Astrocyte of the hippocampus (primary cell): Measurements from ENCODE around the gene PIK3C3.
"Not testable (repeated sequence)": the region's sequence is repeated elsewhere in the genome, so short reads cannot be mapped to it uniquely, and the experiment has no call there.

Experiments used
- DNase-seq: peaks from one replicate; pipeline ENCODE4 v3.0.0; 2011; ENCODE audit warnings: low read depth, low spot score

The PIK3C3 gene

GRCh38 chr18:42024131-42024530, 69.1 kb downstream of the PIK3C3 start:
- DNase-seq = no peak

DNA sequence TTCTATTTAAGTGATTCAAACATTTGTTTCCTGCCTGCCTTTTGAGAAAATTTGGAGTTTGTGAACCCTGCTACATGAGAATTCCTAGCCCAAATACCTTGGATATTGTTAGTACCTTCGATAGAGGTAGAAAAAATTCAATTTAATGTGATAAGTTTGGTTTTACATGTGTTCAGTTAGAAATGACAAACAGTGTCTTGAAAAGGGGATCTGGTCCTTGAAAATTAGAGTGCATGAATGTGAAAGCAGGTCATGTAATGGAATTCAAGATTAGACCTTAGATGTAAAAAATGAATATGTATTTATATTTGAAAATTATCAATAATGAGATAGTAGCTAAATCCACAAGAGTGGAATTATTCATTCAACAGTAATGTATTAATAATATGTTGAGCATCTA, 70.5 kb downstream of the PIK3C3 start:
- no peak for DNase-seq

DNA sequence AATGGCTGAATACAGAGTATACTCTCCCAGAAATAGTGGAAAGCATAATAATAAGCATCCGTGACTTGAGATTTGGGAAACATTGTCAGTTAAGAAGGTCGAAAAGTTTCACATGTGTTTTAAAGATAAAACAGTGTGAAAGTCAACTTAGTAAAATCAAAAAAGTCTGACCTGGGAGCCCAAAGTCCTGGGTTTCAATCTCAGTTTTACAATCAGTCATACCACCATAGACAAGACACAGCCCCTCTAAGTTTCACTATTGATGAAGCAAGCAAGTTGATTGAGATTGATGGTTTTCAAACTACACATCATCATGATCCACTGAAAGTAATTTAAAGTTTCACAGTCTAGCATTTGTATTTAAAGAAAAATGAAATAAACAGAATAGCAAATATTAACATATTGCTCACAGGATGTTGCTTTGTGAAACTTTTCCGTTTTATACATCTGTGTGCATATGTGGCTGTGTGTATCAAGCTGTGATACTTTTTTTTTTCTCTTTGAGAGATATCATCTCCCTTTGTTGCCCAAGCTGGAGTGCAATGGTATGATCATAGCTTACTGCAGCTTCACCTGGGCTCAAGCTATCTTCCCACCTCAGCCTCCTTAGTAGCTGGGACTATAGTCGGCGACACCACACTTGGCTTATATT, 71.1 kb downstream of the PIK3C3 start:
- no peak for DNase-seq

DNA sequence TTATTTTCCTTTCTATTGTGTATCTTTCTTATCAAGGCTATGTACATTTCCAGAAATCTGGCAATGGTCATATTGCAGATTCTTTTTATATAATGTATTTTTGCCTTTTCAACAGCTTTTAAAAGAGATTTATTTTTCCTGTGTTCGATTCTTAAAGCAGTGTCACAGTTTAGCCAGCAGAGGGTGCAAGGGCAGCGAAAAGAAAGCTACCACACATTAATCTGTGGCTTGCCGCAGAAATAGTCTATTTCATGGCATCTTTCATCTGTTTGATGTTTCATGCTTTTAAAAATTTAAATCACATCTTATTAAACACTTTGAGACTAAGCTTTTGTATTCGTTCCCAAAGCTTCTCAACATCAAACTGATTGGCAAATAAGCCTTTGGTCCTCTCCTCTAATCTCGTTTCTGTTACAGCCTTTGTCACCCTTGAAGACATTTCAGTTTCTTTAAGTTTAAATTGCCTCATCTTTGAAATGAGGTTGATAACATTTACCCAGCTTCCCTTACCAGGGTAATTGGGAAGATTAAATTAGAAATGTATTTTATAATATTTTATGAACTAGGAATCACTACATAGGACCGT, 73.3 kb downstream of the PIK3C3 start:
- peak; percentile 59 for DNase-seq

- DNase-seq = no peak
These were observed 74.1 kb downstream of the PIK3C3 start for GRCh38 chr18:42029092-42029491.

- peak; percentile 58 for DNase-seq
These were observed 75.7 kb downstream of the PIK3C3 start for GRCh38 chr18:42030586-42031182.

DNA sequence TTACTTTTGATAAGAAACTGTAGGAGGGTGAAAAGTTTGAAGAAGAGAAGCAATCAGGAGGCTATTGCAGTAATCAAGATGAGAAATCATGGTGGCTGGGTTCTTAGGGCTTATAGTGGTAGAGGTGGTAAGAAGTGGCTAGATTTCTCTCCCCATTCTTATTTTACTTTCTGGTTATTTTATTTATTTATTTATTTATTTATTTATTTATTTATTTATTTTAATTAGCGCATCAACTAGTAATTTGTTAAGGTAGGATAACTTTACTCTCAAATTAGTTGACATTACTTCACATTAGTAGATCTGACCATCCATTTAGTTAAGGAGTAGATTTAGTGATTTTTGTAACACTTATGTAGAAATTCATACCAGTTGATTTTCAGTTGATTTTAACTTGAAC, 77.4 kb downstream of the PIK3C3 start:
- no peak for DNase-seq

GRCh38 chr18:42033137-42033810, 78.2 kb downstream of the PIK3C3 start:
- DNase-seq = no peak

- peak; percentile 75 for DNase-seq
These were observed 83.9 kb downstream of the PIK3C3 start for GRCh38 chr18:42038936-42039335.

GRCh38 chr18:42039396-42039795, 84.4 kb downstream of the PIK3C3 start:
- no peak for DNase-seq

DNA sequence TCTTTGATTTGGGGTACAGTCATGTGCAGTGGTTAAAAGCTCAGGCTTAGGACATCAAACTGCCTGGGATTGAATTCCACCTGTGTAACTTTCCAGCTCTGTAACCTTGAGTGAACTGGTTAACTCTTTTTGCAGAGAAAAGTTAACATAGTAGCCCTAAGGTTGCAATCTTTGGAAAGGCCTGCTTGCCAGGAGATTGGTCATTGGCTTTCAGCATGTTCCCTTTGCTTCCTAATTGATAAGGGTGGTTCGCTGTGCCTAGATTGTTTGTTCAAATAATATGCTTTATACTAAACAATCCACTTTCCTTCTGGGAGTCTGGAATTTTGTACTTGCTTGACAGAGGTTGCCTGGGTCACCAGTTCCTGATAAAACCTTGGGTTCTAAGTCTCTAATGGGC, 86.8 kb downstream of the PIK3C3 start:
- DNase-seq = no peak

GRCh38 chr18:42045346-42045745, 90.3 kb downstream of the PIK3C3 start:
- no peak for DNase-seq

DNA sequence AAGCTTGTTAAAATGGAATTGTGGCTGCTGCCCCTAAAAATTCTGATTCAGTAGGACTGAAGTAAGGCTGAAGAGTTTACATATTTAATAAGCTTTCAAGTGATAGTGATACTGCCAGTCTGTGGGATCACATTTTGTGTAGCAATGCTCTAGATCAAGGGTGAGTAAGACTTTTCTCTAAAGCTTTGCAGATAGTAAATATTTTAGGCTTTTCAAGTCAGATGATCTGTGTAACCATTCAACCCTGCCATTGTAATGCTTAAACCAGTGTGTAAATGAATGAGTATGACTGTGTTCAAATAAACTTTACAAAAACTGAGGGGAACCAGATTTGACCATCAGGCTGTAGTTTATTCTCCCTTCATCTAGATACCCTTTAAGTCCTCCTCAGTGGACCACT, 92.7 kb downstream of the PIK3C3 start:
- no peak for DNase-seq

DNA sequence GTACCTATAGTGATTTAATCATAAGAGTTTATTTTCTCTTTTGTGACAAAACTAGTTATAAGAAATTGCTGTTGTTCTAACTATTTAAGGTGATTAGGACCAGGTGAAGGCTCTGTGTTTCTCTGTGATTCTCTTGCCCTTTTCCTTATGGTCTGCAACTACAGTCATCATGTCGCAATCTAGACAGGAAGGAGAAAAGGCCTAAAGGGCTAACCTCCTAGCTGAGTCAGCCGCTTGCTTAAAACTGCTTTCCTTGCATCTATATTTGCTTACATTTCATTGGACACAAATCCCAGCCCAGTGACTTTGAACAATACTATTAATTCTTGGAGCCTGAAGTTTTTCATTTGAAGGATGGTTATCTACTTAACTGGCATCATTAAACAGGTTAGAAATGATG, 93.1 kb downstream of the PIK3C3 start:
- peak; percentile 45 for DNase-seq

GRCh38 chr18:42049536-42049935, 94.5 kb downstream of the PIK3C3 start:
- not testable (repeated sequence) for DNase-seq

GRCh38 chr18:42051411-42051810, 96.4 kb downstream of the PIK3C3 start:
- no peak for DNase-seq

DNA sequence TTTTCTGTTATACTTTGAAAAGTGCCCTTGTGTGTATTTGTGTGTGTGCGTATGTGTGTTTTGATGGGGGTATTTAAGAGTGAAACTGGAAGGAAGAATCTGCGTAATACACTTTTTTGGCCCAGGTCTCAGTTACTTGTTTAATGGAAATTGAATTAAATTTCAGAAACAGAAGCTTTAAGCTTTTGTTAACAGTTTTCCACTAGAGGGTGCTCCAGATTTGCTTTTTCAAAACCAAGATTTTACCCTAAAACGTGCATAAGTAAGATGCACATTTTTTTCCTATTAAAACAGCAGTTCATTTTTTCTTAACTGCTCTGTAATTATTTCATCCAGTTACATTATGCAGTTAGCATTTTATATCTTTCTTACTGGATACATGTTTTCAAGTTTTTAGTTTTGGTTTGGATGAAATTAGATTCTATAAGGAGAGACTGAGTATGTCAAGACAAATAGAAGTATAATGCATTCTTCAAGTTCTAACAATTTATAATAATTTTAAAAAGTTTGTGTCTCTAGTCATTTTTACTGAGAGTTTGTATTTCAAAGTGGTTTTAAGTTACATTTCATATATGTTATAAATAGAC, 97.2 kb downstream of the PIK3C3 start:
- peak; percentile 14 for DNase-seq

DNA sequence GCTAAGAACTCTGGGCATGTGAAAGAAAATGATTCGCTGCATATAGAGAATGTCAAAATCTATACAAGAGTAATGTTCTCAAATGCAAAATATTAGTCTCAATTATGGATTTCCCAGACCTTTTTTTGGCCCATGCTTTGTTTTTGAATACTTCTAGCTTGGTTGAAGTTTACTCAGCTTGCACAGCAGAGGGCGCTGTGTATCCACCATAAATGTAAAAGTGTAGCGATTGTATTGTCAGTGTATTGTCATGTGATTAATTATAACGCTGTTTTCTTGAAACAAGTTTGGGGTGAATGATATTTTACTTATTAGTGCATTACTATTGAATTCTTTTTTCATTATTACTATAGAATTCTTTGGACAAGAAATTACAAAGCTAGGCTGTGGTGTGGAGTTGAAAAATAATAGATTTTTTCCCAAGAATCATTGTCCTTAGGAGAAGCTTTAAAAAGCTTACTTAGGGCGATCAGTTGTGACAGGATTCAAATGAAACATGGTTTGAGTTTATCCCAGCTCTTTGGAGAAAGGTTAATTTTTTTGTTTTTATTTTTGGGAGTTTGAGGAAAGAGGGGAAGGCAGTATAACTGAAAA, 98.3 kb downstream of the PIK3C3 start:
- DNase-seq = peak; percentile 75

GRCh38 chr18:42064109-42064508, 109.1 kb downstream of the PIK3C3 start:
- no peak for DNase-seq

DNA sequence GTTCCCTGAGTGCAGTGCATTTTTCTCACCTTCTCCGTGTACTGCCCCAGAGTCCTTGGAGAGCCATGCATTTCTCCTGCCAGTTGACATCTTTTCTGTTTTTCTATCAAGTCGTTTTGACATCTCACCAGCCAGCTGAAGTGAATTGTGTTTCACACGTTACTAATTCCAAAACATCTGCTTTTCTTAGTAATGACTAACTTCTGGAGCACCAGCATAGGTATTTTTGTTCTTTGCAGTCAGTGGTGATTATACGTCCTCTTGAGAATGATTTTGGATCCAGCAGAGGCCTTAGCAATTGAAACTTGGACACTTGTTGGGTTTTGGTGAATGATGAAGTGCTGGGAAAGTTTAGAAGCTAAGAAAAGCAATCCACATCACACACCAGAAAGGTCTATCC, 112.5 kb downstream of the PIK3C3 start:
- DNase-seq = no peak

DNA sequence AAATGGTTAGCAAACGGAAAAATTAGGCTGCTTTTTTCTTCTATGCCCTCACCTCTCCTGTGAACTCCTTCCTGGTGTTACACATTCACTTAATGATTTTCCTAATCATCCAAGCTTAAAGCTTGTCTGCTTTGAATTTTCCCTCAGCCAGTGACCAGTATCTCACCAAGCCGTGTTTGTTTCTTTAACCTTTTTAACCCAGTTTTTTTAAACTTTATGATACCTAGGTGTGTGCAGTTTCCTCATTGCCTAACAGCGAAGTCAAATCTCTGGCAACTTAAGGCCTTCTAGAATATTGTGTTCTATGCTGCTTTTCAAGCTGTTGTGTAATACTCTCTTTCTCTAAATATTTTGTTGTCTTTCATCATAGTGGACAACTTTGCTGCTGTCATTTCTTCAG, 113.0 kb downstream of the PIK3C3 start:
- DNase-seq = no peak

DNA sequence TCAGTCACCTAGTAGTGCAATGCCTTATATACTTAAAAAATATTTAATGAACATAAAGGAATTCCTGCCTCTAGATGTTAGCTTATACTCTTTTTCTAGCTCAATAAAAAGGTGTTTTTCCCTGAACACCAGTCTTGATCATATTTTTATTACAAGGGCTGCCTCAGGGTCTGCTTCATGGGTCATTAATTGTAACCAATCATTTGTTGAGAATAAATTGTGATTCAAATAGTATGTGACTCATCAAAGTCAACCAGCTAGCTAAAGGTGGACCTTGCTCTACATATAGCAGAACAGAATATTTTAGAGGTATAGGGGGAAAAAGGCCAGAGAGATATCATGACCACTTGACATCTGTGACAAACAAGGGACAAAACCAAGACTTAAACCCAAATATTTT, 114.0 kb downstream of the PIK3C3 start:
- DNase-seq = no peak
